ENCODE data around the gene DNM3. TPM values are rescaled to one million over a fixed set of nuclear protein-coding genes. Genes with fewer than 3 reads are reported as not detected.

The DNM3 gene
- total RNA-seq, 1 donor: 2.0 TPM

- no peak overlapping the region for H3K4me3 ChIP-seq (ENCODE audit: low read depth, low read length)
- TF ChIP-seq, protein P1, sequence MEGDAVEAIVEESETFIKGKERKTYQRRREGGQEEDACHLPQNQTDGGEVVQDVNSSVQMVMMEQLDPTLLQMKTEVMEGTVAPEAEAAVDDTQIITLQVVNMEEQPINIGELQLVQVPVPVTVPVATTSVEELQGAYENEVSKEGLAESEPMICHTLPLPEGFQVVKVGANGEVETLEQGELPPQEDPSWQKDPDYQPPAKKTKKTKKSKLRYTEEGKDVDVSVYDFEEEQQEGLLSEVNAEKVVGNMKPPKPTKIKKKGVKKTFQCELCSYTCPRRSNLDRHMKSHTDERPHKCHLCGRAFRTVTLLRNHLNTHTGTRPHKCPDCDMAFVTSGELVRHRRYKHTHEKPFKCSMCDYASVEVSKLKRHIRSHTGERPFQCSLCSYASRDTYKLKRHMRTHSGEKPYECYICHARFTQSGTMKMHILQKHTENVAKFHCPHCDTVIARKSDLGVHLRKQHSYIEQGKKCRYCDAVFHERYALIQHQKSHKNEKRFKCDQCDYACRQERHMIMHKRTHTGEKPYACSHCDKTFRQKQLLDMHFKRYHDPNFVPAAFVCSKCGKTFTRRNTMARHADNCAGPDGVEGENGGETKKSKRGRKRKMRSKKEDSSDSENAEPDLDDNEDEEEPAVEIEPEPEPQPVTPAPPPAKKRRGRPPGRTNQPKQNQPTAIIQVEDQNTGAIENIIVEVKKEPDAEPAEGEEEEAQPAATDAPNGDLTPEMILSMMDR (IDR thresholded peaks at IDR 0.05; ENCODE audit: insufficient read depth, low read length): no peak
- no peak for DNase-seq (ENCODE audit: low read depth)
Measured at GRCh38 chr1:172155766-172156165, 314.5 kb downstream of the DNM3 start.

DNA sequence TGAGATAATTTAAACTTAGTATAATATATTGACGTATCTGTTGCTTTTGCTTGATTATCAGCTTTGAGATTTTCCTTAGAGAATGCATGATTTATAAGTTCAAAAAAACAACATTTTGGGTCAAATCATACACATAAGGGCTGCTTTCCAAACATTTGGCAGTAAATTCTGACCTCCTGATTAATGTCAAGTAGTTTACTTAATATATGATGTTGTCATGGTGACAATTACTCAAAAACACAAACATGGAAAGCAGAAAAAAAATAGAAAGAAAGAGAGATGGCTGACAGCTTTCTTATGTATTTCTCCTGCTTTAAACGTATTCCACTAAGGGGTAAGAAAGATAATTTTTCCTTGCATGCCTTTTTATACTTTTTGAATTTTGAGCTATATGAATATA lies 320.9 kb downstream of the DNM3 start:
- TF ChIP-seq, protein P1 (IDR thresholded peaks at IDR 0.05; ENCODE audit: insufficient read depth, low read length): no peak
- no peak overlapping the region for H3K4me3 ChIP-seq (ENCODE audit: low read depth, low read length)
- no peak for DNase-seq (ENCODE audit: low read depth)

GRCh38 chr1:172163498-172164215 lies 322.4 kb downstream of the DNM3 start:
- no peak overlapping the region for H3K4me3 ChIP-seq (ENCODE audit: low read depth, low read length)
- peak; percentile 70 for DNase-seq (ENCODE audit: low read depth)
- TF ChIP-seq, protein P1 (IDR thresholded peaks at IDR 0.05; ENCODE audit: insufficient read depth, low read length): no peak

- TF ChIP-seq, protein P1 (IDR thresholded peaks at IDR 0.05; ENCODE audit: insufficient read depth, low read length): no peak
- H3K4me3 ChIP-seq (ENCODE audit: low read depth, low read length): no peak overlapping the region
- DNase-seq (ENCODE audit: low read depth): no peak
Measured at GRCh38 chr1:172165403-172165802, 324.1 kb downstream of the DNM3 start.

- H3K4me3 ChIP-seq (ENCODE audit: low read depth, low read length): no peak overlapping the region
- DNase-seq (ENCODE audit: low read depth): peak; percentile 98
- TF ChIP-seq, protein P1 (IDR thresholded peaks at IDR 0.05; ENCODE audit: insufficient read depth, low read length): no peak
Measured at GRCh38 chr1:172167796-172168596, 326.7 kb downstream of the DNM3 start.

DNA sequence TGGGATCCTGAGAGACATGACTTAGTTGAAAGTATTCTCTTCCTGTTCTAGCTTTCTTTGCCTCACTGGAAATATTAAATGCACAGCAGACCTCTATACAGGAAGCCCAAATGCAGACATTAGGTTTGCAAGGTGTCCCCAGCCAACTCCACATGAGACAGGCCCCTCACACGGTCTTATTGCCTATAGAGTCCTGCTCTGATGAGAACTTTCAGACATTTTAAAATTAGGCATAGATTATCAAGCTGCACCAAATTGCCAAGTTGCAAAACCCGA lies 327.2 kb downstream of the DNM3 start:
- no peak overlapping the region for H3K4me3 ChIP-seq (ENCODE audit: low read depth, low read length)
- TF ChIP-seq, protein P1 (IDR thresholded peaks at IDR 0.05; ENCODE audit: insufficient read depth, low read length): no peak
- DNase-seq (ENCODE audit: low read depth): no peak
